Neural progenitor cell (in vitro differentiated cells): ENCODE measurements around the gene LRRC58.
"Not testable (repeated sequence)": the region's sequence is repeated elsewhere in the genome, so short reads cannot be mapped to it uniquely, and the experiment has no call there.

Experiments
- EZH2 ChIP-seq: fragments of 200-600 bp; sonication (generic); IDR thresholded peaks from 2 replicates; pipeline ENCODE4 v1.6.1; 2017; ENCODE audit warnings: antibody characterized with exemption, mild to moderate bottlenecking, moderate library complexity
- EZH2phosphoT487 ChIP-seq: fragments of 200-600 bp; sonication (generic); IDR thresholded peaks from 2 replicates; pipeline ENCODE4 v1.6.1; 2017; ENCODE audit warnings: antibody characterized with exemption
- TF ChIP-seq, protein P1 (sequence below): fragments of 200-600 bp; sonication (generic); IDR thresholded peaks from 2 replicates; pipeline ENCODE4 v1.5.1; 2017; ENCODE audit warnings: antibody characterized with exemption, mild to moderate bottlenecking

DNA sequence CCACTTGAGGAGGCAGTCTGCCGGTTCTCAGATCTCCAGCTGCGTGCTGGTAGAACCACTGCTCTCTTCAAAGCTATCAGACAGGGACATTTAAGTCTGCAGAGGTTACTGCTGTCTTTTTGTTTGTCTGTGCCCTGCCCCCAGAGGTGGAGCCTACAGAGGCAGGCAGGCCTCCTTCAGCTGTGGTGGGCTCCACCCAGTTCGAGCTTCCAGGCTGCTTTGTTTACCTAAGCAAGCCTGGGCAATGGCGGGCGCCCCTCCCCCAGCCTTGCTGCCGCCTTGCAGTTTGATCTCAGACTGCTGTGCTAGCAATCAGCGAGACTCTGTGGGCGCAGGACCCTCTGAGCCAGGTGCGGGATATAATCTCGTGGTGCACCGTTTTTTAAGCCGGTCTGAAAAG is 28.8 kb upstream of the LRRC58 start:
- TF ChIP-seq, protein P1, sequence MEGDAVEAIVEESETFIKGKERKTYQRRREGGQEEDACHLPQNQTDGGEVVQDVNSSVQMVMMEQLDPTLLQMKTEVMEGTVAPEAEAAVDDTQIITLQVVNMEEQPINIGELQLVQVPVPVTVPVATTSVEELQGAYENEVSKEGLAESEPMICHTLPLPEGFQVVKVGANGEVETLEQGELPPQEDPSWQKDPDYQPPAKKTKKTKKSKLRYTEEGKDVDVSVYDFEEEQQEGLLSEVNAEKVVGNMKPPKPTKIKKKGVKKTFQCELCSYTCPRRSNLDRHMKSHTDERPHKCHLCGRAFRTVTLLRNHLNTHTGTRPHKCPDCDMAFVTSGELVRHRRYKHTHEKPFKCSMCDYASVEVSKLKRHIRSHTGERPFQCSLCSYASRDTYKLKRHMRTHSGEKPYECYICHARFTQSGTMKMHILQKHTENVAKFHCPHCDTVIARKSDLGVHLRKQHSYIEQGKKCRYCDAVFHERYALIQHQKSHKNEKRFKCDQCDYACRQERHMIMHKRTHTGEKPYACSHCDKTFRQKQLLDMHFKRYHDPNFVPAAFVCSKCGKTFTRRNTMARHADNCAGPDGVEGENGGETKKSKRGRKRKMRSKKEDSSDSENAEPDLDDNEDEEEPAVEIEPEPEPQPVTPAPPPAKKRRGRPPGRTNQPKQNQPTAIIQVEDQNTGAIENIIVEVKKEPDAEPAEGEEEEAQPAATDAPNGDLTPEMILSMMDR, result not testable (repeated sequence)
- TF ChIP-seq EZH2, EZH2phosphoT487: not testable (repeated sequence)
